Fibroblast of skin of scalp (primary cell): ENCODE results near the gene IL34.

ENCODE experiments used
- DNase-seq: peaks from one replicate; pipeline ENCODE4 v3.0.0-alpha.2; 2013

Gene IL34

DNA sequence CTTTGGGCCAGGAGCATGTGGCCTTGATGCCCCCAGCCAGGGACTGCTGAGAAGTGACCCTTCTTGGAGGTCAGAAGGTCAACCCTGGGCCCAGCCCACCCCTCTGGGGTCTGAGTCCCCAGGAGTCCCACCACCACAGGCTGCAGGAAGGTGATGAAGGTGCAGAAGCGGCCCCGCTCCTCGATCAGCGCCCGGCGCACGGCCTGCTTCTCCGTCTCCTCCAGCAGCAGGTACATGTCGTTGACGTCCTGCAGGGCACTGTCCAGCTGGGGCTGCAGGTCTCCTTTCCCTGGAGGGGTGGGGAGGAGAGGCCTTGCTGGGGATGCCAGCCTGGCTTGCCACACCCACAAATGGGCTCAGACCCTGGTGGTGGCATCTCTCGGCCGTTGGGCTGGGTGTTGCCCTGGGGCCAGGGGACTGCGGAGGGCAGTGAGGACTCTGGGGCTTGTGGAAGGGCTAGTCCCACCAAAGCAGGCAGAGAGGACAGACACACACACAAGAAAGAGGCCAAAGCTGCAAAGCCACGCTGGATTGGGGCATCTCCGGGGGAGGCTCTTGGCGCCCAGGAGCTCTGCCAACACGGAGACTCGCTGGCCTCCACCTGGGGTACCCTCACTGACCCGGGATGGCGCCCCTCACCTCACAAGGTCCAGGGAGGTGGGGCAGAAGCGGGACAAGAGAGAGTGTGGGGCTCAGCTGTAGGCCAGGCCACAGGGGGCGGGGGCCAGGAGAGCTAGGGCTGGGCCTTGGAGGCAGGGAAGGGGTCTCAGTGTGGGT is 31.9 kb downstream of the IL34 start:
- DNase-seq = no peak

GRCh38 chr16:70678898-70679670 is 32.7 kb downstream of the IL34 start:
- no peak for DNase-seq

GRCh38 chr16:70679671-70680494 is 33.5 kb downstream of the IL34 start:
- peak; percentile 49 for DNase-seq

GRCh38 chr16:70680495-70681381 is 34.4 kb downstream of the IL34 start:
- DNase-seq = no peak

- no peak for DNase-seq
These were observed 35.3 kb downstream of the IL34 start for GRCh38 chr16:70681382-70682238.

- DNase-seq = no peak
These were observed 36.1 kb downstream of the IL34 start for GRCh38 chr16:70682239-70683145.

- no peak for DNase-seq
These were observed 37.0 kb downstream of the IL34 start for GRCh38 chr16:70683146-70683944.

GRCh38 chr16:70684146-70685060 is 38.0 kb downstream of the IL34 start:
- DNase-seq = no peak

DNA sequence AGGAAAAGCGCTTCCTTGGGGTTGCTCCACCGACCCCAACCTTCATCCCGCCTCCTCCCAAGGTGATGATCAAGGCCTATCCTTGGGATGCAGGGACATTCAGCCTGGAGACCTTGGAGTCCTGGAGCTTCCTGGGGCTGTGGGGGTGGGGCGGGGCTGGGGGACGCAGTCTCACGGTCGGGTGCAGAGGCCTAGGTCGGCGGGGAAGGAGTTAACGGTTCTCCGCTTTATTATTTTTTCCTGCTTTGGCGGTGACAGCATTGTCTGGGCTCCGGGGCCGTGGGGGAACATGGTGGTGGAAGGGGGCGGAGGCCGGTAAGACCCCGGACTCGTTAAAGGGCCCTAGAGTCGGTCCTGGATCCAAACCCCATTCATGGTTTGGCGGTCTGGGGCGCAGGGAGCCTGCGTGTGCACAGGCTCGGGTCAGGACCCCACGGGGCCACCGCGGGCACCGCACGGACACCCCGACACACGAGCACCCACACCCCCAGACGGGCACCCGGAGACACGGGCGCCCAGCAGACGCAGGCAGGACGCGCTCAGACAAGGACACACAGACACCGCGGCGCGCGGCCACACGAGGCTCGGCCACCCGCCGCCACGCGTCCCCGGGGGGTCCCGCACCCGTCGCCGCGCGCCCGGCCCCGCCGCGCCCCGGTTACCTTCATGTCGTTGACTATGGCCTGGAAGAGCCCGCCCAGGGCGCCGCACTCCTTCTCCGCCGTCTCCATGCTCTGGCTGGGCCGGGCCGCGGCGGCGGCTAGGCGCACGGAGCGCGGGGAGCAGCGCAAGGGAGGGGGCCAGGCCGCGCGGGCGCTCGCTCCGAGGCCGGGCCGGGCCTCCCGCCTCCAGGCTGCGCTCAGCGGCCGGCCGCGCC is 38.9 kb downstream of the IL34 start:
- DNase-seq = no peak

- DNase-seq = peak; percentile 90
These were observed 39.6 kb downstream of the IL34 start, which contains the start of gene MTSS2 for GRCh38 chr16:70685938-70686375. Gene MTSS2, minus strand, starts transcription at chr16:70686053. Its CDS starts 262 bp downstream, at chr16:70685791.

- no peak for DNase-seq
These were observed 40.2 kb downstream of the IL34 start for GRCh38 chr16:70686376-70687101.

DNA sequence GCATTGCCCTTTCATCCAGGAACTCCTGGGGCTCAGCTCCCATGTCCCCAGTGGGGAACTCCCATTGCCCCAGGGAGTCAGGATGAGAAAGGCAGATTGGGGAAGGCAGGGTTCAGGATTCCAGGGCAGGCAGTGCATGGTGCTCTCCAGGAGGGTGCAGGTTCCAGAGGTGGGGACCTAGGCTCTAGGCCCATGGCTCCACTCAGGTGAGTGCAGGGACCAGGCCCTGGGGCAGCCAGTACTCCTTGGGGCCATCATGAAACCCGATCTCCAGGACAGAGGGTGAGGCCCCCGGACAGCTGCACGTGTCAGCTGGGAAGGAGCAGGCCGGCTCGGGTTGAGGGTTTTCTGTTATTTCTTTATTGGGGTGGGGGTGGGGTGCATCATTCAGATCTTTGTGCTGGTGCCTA is 40.7 kb downstream of the IL34 start:
- DNase-seq = no peak

DNA sequence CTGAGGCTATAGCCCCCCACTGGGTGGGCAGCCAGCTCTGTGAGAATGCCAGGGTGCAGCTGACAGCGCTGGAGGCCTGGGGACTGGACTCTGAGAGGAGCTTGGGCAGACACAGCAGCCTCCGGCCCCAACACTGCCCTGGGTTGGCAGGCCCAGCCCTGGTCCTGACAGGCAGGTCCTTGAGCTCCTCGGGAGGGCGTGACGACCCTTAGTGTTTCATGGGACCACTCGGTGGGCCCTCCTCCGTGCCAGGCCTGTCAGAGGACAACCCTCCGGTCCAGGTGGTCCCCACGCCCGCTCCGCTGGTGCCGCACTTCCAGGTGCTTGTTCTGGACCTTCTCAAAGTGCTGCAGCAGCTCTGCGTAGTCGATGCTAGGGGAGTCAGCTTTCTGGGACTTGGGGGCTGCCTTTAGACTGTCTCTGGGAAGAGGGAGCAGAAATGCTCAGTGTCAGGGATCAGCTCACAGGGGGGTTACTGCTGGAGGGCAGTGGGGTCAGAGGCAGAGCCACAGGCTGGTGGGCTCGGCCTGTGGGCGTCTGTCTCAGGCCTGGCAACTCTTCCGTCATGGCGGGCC is 41.4 kb downstream of the IL34 start:
- no peak for DNase-seq

- peak; percentile 51 for DNase-seq
These were observed 41.9 kb downstream of the IL34 start for GRCh38 chr16:70688246-70688742.
